ENCODE measurements around the gene GRHL3.

DNA sequence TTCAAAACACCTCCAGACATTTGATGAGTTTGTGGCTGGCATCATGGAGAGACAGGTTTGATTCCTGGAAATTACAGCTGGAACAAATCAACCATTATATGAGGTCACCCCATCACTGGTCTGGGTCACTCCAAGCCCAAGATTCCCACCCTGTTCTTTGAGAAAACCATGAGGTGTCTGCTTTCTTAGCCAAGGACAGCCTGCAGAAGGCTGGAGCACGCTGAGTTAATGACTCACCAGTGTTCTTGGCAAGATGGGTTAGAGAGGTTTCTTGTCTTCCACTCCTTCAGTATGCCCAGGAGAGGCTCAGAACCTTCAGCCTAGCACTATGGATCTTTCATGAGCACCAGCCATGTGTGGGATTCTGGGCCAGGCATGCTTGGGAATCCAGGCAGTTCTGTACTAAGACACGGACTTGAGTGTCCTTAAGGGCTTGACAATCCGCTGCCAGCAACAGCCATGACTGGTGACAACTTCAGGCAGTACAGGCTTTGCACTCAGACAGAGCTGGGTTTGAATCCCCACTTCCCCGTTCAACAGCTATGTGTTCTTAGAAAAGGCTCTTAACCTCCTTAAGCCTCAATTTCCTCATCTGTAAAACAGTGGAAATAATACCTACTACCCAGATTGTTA is 43.9 kb downstream of the GRHL3 start:
- no peak for TF ChIP-seq POLR2A (IDR thresholded peaks at IDR 0.05)
- TF ChIP-seq, protein P1, sequence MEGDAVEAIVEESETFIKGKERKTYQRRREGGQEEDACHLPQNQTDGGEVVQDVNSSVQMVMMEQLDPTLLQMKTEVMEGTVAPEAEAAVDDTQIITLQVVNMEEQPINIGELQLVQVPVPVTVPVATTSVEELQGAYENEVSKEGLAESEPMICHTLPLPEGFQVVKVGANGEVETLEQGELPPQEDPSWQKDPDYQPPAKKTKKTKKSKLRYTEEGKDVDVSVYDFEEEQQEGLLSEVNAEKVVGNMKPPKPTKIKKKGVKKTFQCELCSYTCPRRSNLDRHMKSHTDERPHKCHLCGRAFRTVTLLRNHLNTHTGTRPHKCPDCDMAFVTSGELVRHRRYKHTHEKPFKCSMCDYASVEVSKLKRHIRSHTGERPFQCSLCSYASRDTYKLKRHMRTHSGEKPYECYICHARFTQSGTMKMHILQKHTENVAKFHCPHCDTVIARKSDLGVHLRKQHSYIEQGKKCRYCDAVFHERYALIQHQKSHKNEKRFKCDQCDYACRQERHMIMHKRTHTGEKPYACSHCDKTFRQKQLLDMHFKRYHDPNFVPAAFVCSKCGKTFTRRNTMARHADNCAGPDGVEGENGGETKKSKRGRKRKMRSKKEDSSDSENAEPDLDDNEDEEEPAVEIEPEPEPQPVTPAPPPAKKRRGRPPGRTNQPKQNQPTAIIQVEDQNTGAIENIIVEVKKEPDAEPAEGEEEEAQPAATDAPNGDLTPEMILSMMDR (IDR thresholded peaks at IDR 0.05) = no peak

Measured in transverse colon (tissue), 3 donors.